Endothelial cell of hepatic sinusoid (primary cell): ENCODE measurements around the gene LBH.

Experiments used
- in situ Hi-C: cut with HindIII; loops from 2 replicates; pipeline ENCODE4 v1.10.0; 2017; ENCODE audit warnings: low sequenced_read_pairs

Gene LBH

DNA sequence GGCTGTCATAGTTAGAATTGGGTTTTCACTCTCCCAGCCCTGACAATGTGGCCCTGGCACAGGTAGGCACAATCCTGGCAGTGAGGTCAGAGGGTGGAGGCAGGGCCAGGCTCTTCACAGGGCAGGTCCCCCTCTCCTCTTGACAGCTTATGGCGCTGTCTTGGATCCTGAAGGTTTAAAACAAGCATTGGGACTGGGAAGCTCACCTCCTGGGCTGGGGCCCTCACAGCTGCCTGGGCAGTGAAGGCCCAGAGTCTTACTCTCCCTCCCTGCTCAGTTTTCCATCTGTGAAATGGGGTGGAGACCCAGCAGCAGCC is 23.3 kb downstream of the LBH start:
- in situ Hi-C loops: no loop called here

DNA sequence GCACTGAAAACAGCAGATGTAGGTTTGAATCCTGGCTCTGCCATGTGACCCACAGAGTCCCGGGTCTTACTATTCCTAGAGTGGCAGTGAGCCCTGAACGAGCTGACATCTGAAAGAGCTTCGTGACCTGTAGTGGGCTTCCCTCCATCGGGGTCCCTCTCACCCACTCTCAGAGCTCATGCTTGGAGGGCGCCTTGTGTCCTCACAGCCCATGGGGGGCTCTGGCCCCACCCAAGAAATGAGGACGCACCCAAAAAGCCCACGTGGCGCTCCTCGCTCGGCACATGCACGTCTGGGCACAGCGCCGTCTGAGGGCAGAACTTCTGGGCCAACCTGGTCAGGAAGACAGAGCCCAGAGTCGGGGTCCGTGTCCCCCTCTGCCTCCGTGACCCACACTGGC is 23.7 kb downstream of the LBH start:
- in situ Hi-C loops: no loop called here

DNA sequence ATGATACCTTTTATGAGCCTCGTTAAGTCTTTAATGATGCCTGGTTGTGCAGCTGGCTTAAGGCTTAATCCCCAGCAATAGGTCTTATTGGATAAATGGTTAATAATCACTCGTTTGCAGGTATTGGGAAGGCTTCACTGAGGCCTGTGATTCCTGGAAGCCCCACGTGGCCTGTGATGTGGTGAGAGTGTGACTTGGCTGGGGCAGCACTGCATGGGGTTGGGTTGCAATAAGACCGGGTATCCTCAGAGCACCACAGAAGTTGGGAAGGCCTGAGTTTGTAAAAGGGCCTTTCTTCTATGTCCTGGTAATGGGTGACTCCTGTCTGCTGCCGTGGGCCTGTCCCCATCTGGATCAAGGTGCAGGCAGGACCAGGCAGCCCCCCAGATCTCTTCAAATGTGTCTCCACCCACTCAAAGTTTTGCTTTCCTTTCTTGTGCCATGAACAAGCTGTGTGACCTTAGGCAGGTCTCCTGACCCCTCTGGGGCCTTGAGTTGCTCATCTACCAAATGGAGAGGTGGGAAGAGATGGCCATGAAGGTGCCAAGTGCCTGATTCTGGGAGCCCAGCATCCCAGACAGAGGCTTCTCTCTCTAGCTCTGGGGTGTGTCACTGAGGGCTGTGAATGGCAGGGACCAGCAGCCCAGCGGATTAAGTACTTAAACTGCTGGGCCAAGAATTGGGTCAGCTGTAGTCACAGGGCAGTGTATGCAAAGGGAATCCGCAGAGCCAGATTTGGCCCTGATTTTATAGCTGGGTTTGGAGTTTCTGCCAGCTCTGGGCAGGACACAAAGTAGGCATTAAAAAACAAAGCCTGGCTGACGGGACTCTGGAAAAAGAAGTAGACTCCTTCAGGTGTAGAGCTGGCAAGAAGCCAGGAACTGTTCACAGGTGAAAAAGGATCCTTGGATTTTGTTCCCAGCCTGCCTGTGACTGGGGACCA is 24.4 kb downstream of the LBH start:
- in situ Hi-C loops: no loop called here

DNA sequence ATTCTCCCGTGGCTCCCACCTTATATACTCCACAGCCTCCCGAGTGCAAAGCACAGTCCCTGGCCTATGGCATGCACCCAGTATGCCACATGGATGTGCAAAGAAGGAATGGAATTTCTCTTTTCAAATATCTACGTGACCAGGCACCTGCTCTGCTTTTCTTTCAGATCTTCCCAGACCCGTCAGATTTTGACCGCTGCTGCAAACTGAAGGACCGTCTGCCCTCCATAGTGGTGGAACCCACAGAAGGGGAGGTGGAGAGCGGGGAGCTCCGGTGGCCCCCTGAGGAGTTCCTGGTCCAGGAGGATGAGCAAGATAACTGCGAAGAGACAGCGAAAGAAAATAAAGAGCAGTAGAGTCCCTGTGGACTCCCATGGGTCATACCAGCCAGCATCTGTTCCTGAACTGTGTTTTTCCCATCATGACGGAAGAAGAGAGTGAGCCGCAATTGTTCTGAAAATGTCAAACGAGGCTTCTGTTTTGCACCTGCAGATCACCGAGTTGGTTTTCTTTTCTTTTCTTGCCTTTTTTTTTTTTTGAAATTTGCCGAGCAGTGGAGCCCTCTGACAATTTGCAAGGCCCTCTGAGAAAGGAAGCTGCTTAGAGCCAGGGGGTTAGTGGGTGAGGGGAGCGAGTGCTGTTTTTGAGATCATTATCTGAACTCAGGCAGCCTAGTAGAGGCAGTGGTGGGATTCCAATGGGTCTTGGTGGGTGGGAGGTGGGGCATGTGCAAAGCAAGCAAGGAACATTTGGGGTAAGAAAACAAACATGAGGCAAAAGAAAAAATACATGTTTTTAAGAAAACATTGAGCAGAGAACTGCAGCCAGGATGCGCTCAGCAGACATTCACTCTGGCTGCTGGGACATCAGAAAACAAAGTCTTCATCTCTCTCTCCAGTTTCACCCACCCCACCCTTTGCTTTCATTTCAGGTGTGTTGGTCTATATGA is 26.2 kb downstream of the LBH start:
- in situ Hi-C loops: no loop called here

DNA sequence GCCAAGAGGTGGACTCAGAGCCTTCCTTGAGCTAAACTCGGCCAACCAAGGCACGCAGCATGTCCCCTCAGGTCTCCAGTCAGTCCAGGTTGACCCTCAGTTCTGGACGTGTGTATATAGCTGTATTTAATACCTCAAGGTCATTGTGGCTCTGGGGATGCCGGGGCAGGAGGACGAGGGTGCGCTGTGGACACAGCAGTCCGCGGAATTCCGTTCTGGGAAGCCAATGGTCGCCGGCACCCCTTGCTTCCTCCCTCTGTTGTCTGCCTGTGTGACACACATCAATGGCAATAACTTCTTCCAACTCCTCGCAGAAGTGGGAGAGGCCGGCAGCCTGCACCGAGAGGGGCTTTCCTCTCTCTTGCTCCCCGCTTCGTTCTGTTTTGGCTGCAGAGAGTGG is 27.7 kb downstream of the LBH start:
- in situ Hi-C loops: no loop called here

DNA sequence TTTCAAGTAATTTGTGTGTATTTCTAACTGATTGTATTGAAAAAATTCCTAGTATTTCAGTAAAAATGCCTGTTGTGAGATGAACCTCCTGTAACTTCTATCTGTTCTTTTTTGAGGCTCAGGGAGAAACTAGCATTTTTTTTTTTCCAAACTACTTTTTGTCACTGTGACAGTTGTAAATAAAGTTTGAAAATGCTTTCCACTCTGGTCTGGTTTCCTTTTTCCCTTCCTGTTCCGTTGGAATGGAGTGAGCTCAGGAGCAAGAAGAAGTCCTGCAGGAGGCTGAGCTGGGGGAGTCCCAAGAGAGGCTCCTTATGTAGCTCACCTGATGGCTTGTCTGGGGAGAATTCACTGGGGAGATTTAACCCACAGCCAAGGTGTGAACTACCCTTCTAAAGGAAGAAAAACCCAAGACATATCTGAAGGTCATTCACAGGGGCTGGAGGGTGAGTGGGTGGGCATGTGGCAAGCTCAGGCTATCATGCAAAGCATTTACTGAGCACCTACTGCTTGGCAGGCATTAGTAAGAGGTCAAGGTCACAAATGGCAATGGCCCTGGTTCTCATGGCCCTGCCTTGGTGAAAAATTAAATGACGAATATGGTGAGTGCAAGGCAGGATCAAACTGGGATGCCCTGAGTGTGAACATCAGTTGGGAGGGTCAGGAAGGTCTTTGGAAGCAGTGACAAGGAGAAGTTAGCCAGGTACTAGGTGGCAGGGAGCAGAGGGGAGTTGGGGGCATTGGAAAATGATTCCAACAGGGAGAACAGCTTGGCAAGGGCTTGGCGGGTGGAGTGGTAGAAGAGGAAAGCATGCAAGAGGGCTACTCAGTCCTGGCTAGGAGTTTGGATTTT is 28.7 kb downstream of the LBH start:
- in situ Hi-C loops: no loop called here

DNA sequence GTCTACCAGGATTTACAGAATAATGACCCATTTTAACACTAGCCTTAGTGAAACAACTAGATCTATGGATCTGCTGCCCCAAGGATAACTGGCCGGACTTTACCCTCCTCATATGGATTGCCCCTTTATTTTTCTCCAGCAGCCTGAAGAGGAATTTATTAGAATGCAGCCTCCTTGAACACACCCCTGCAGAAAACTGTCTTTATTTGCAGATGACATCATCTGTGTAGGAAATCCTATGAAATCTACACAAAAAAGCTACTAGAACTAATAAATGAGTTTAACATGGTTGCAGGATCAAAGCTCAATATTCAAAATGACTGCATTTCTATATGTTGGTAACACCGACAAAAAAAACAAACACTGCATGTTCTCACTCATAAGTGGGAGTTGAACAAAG is 29.6 kb downstream of the LBH start:
- in situ Hi-C loops: no loop called here

DNA sequence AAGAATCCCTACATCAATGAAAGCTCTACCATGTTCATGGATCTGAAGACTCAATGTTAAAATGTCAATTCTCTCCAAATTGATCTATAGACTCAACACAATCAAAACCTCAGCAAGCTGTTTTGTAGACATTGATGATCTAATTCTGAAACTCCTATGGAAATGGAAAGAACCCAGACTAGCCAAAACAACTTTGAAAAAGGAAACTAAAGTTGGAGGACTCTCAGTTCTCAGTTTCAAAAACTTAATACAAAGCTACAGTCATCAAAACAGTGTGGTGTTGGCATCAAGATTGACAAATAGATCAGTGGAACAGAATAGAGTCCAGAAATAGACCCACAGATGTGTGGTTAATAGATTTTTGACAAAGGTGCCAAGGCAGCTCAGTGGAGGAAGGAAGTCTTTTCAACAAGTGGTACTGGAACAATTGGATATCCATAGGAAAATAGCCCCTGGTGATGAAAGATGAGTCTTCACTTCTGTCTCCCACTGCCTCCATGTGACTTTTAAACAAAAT is 30.4 kb downstream of the LBH start:
- in situ Hi-C loops: no loop called here

DNA sequence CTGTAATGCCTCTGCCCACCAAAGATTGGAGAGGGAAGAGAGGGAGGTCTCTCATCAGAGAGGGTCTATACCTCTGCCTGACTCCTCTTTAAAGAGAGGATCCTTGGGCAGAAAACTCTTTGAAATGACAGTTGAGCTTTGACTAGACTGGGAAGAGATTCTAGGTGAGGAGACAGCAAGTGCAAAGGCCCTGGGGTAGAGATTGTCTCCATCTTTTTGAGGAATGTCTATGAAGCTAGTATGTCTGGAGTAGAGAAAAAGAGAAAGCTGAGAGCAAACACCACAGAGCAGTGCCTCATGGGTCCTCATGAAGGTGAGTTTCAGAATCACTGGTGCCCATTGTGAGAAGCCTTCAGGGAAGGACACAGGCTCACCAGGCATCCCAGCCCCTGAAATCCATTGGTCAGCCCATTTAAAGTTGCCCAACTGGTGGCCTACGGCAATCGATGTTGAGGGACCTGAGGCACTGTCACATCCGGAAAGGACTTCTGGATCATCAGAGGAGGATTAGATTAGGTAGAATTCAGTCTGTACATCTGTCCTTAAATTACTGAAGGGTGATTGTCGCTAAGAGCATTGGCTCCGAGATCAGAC is 31.5 kb downstream of the LBH start:
- in situ Hi-C loops: no loop called here

DNA sequence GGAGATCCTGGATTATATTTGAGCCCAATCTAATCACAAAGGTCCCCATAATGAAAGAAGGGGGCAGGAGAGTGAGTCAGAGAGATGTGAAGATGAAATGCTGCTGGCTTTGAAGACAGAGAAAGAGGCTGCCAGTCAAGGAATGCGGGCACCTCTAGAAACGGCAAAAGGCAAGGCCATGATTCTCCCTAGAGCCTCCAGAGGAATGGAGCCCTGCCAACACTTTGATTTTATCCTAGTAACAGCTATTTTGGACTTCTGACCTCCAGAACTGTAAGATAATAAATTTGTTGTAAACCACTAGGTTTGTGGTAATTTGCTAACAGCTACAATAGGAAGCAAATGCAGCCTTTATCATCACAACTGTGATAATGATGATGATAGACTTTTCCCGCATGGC is 32.9 kb downstream of the LBH start:
- in situ Hi-C loops: no loop called here

DNA sequence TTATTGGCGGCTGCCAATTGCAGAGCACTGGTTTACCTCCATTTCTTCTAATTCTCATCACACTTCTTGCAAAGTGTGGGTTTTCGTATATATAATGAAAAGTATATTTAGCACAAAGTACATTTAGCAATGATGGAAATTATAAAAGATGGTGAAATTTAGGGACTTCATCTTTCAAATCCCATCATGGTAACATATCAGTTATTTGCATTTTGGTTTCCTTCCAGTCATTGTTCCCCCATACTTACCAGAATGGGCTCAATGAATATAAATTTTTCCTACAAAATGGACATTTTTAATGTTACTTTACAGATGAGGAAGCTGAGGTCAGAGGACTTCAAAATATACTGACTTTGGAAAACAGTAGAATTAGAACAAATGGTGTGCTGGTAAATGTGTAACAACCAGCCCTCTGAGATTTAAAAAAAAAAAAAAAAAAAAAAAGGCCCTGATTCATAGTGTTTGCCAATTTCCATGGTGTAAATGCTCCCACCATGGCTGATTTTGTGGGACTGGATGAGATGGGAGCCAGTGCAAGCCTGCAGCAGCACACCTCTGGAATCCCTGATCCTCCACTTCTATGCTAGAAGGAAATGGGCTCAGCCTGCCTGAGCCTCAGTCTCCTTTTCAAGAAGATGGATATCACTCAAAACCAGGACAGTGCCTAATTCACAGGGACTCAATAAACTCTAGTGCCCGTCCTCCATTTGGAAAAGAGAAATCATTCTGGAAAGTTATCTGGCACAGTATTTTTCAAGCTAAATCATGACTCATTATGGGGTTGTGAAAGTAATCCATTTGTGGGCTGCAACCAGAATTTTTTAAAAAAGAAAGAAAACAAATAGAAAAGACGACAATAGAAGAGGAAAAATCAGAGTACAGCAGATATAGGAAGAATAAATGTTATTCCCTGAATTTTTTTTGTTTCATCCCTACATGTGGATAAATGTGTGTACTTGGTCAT is 34.0 kb downstream of the LBH start:
- in situ Hi-C loops: loop anchor here (5.0 kb wide), 3 partner anchors 42 to 372 kb away; no protein-coding TSS in a partner anchor

DNA sequence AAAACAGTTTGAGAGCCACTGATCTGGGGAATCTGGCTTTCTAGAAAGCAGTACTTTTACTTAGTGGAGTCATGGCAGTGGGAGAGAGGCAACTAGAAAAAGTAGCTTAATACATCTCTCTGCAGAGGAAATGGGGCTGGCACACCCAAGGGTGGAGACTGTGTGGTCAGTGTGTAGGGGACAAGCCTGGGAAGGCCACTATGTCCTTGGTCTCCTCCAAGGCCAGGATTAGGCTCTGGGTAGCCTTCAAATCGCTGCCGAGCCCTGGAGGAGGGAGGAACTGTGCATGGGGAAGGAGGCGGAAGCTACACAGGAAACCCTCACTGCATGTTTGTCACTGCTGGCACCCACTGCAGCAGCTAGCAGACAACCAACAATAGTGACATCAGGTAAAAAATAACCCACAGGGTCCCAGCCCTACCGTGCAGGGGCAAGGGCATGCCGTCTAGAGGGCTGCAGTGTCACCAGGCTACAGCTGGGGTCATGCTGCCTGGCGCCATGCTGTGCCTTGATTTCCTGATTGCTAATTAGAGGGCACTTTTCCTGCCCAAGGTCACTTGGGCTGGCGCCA is 34.8 kb downstream of the LBH start:
- in situ Hi-C loops: loop anchor here (5.0 kb wide), 3 partner anchors 41 to 371 kb away; no protein-coding TSS in a partner anchor

DNA sequence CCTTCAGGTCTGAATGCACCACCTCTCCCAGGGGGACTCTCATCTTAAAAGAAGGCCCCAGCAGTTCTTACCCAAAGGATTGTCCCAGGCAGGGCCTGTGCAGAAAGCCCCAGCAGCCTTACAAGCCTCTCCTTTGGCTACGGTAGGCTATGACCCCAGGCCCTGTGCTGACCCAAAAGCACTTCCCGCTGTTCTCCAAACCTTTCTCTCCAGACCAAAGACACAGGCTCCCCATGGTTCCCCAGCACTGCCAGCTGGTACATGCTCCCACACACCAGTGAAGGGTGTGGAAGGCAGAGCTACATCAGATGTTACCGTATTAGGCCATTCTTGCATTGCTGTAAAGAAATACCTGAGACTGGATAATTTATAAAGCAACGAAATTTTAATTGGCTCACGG is 35.4 kb downstream of the LBH start:
- in situ Hi-C loops: loop anchor here (5.0 kb wide), 3 partner anchors 41 to 371 kb away; no protein-coding TSS in a partner anchor

DNA sequence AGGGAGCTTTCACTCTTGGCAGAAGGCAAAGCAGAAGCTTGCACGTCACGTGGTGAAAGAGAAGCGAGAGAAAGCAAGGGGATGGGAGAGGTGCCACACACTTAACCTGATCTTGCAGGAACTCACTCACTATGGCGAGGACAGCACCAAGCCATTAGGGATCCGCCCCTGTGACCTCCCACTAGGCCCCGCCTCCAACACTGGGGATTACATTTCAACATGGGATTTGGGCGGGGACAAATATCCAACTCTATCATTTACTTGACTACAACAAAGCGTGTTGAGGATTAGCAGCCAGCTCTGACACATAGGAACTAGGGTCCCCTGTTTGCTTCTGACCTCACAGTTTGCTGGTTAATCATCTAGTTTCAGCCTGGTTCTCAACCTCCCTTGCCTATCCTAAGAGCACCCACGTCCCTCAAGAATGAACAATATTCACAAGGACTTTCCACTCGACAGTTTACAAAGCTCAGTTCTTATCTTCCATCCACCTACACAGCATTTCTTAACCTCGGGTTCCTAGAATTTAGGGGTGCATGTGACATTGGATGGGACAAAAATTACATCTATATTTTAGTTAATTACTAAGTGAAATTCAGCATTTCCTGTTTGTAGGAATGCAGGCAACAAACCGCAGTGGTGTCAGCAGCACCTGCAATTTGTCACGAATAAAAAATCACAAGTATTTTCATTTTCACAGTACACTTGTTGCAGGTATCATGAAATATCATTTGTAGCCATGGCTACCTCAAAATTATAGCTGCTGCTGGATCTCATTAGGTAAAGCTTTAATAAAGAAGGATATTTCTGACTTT is 36.0 kb downstream of the LBH start:
- in situ Hi-C loops: loop anchor here (5.0 kb wide), 3 partner anchors 40 to 370 kb away; no protein-coding TSS in a partner anchor

DNA sequence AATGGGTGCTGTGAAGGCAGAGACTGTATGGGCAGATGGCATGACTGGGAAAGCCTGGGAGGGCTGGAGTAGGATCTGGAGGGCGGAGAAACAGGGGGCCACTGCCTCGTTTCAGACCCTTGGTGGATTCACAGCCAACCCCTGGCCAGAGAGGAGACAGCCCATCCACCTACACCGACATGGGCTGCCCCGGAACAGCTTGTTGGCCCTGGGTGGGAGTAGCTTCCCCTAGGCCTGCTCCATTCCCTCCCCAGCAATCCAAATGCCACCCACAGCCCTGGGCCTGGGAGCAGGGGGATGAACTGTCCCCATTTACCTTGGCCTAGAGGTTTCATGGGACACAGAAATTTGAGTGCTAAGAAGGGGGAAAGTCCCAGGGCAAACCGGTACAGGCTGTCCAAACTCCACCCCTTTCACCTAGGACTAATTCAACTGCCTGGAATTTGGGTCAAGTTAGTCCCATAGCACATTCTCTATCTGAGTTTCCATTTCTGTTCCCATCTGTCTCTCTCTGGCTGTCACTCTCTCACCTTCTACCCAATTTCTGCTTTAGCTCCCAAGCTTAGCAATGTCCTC is 37.0 kb downstream of the LBH start:
- in situ Hi-C loops: loop anchor here (5.0 kb wide), 3 partner anchors 39 to 369 kb away; no protein-coding TSS in a partner anchor

DNA sequence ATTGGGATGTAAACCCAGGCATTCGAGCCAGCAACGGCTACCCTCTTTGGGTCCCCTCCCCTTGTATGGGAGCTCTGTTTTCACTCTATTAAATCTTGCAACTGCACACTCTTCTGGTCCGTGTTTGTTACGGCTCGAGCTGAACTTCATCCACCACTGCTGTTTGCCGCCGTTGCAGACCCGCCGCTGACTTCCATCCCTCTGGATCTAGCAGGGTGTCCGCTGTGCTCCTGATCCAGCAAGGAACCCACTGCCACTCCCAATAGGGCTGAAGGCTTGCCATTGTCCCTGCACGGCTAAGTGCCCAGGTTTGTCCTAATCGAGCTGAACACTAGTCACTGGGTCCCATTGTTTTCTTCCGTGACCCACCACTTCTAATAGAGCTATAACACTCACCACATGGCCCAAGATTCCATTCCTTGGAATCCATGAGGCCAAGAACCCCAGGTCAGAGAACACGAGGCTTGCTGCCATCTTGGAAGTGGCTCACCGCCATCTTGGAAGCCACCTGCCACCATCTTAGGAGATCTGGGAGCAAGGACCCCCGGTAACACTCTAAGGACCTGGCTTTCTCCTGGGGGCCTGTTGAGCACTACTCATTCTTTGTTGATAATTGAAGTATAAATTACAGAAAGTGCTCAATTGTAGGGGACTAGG is 37.9 kb downstream of the LBH start:
- in situ Hi-C loops: loop anchor here (5.0 kb wide), 3 partner anchors 38 to 368 kb away; no protein-coding TSS in a partner anchor

DNA sequence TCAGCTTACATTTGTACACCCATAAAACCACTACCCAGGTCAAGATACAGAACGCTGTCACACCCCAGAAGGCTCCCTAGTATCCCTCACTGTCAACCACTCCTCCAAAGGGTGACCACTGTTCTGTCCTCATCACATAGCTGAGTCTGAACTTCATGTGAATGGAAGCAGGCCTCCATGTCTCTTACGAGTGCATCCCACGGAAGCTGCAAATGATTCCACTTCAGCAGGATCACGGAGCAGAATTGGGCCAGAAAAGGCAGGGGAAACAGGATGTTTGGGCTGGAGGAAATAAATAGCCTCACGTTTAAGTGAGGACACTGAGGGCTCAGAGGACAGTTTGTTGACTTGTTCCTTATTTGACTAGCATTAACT is 38.4 kb downstream of the LBH start:
- in situ Hi-C loops: loop anchor here (5.0 kb wide), 3 partner anchors 38 to 368 kb away; no protein-coding TSS in a partner anchor
